ENCODE data around the gene ZNF143. TPM values are rescaled to one million over a fixed set of nuclear protein-coding genes. Genes with fewer than 3 reads are reported as not detected.

ZNF143 gene
- total and polyA plus RNA-seq, 7 donors: 13.2 to 48.4 (median 20.2) TPM

DNA sequence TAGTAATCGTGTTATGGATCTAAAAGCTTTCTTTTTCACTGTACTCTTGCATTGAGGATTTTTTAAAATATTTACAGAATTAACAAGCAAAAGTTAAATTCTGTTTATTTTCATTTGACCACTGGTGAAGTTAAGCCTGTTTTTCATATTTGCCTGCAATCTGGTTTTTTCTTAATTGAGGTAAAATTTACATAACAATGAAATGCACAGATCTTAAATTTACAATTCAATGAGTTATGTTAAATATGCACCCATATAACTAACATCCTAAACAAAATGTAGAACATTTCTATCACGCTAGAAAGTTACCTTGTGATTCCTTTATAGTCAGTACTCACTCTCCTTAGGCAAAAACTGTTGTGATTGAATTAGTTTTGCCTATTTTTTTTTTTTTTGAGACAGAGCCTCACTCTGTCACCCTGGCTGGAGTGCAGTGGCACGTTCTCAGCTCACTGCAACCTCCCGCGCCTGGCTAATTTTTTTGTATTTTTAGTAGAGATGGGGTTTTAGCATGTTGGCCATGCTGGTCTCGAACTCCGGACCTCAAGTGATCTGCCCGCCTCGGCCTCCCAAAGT is 58.1 kb downstream of the ZNF143 start:
- TF ChIP-seq, protein P1, sequence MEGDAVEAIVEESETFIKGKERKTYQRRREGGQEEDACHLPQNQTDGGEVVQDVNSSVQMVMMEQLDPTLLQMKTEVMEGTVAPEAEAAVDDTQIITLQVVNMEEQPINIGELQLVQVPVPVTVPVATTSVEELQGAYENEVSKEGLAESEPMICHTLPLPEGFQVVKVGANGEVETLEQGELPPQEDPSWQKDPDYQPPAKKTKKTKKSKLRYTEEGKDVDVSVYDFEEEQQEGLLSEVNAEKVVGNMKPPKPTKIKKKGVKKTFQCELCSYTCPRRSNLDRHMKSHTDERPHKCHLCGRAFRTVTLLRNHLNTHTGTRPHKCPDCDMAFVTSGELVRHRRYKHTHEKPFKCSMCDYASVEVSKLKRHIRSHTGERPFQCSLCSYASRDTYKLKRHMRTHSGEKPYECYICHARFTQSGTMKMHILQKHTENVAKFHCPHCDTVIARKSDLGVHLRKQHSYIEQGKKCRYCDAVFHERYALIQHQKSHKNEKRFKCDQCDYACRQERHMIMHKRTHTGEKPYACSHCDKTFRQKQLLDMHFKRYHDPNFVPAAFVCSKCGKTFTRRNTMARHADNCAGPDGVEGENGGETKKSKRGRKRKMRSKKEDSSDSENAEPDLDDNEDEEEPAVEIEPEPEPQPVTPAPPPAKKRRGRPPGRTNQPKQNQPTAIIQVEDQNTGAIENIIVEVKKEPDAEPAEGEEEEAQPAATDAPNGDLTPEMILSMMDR (IDR thresholded peaks at IDR 0.05): no peak
- TF ChIP-seq EP300 (IDR thresholded peaks at IDR 0.05): no peak
- TF ChIP-seq POLR2AphosphoS5 (IDR thresholded peaks at IDR 0.05): no peak
- TF ChIP-seq POLR2A (IDR thresholded peaks at IDR 0.05): no peak
- 94 to 96% methylated on average over 9 of the region's 9 CpGs for WGBS, 2 donors
- no peak for DNase-seq
- Histone ChIP-seq H3K27ac (peak overlapping the region in 2 of 4 donors; percentile 39 to 54), H3K27me3 (no peaks in the 10 kb centered on the region), H3K36me3 (peaks cover 0 to 40% (median 11%) of the 10 kb centered on the region in 4 donors), H3K4me3 (no peak overlapping the region), H3K4me1 (peaks cover 0 to 15% (median 4%) of the 10 kb centered on the region in 4 donors), H3K9me3 (no peaks in the 10 kb centered on the region)
- intact Hi-C loops (cut with DNase I): no loop called here

DNA sequence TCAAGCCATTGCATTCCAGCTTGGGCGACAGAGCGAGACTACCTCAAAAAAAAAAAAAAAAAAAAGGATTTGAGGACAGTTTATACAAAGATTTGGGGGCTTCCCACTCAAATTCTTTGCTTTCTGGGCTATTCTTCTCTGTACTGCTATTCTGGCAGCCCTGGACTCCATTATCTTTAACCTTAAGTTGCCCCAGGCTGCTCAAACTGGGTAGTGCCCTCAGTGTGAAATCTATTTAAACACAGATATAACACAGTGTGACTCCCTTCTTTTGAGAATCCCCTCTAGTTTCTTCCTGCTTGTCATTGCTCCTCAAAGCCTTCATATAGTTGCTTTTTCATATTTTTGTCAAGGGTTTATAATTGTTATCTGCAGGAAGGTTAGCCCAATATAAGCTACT is 63.2 kb downstream of the ZNF143 start:
- DNase-seq: no peak
- peaks cover 0 to 5% (median 0%) of the 10 kb centered on the region in 4 donors for H3K36me3 ChIP-seq
- TF ChIP-seq POLR2A (IDR thresholded peaks at IDR 0.05) (no peak), POLR2AphosphoS5 (IDR thresholded peaks at IDR 0.05) (no peak), EP300 (IDR thresholded peaks at IDR 0.05) (no peak)
- TF ChIP-seq, protein P1 (IDR thresholded peaks at IDR 0.05): no peak
- H3K4me1 ChIP-seq: peaks cover 0 to 45% (median 29%) of the 10 kb centered on the region in 4 donors
- no peaks in the 10 kb centered on the region for H3K27me3 ChIP-seq
- no peaks in the 10 kb centered on the region for H3K9me3 ChIP-seq
- H3K27ac ChIP-seq: no peak overlapping the region
- H3K4me3 ChIP-seq: no peak overlapping the region
- intact Hi-C loops (cut with DNase I): no loop called here
- WGBS, 2 donors: 97 to 99% methylated on average over 2 of the region's 2 CpGs

GRCh38 chr11:9525116-9525515 is 64.3 kb downstream of the ZNF143 start:
- intact Hi-C loops (cut with DNase I): loop anchor here (5.0 kb wide), 2 partner anchors 47 to 87 kb away; partner anchors contain the start of gene WEE1
- H3K4me3 ChIP-seq: no peak overlapping the region
- peaks cover 0 to 5% (median 0%) of the 10 kb centered on the region in 4 donors for H3K36me3 ChIP-seq
- H3K27ac ChIP-seq: peak overlapping the region in 3 of 4 donors; percentile 72 to 82 (median 75)
- no peaks in the 10 kb centered on the region for H3K27me3 ChIP-seq
- H3K4me1 ChIP-seq: peaks cover 0 to 48% (median 36%) of the 10 kb centered on the region in 4 donors
- TF ChIP-seq POLR2AphosphoS5 (IDR thresholded peaks at IDR 0.05): no peak
- TF ChIP-seq EP300 (IDR thresholded peaks at IDR 0.05): no peak
- TF ChIP-seq, protein P1 (IDR thresholded peaks at IDR 0.05): no peak
- no peak for TF ChIP-seq POLR2A (IDR thresholded peaks at IDR 0.05)
- no peaks in the 10 kb centered on the region for H3K9me3 ChIP-seq
- no peak for DNase-seq
- 22 to 68% methylated on average over 3 of the region's 3 CpGs for WGBS, 2 donors

- peak; percentile 74 for DNase-seq
- peak; percentile 11 to 76 (median 74) for TF ChIP-seq POLR2AphosphoS5 (IDR thresholded peaks at IDR 0.05)
- TF ChIP-seq, protein P1 (IDR thresholded peaks at IDR 0.05): no peak
- intact Hi-C loops (cut with DNase I): loop anchor here (5.0 kb wide), 2 partner anchors 45 to 85 kb away; partner anchors contain the start of gene WEE1
- 14 to 56% methylated on average over 8 of the region's 8 CpGs for WGBS, 2 donors
- peaks cover 0 to 5% (median 0%) of the 10 kb centered on the region in 4 donors for H3K36me3 ChIP-seq
- H3K4me3 ChIP-seq: no peak overlapping the region
- peak overlapping the region; percentile 67 to 82 (median 74) for H3K27ac ChIP-seq
- peaks cover 0 to 50% (median 38%) of the 10 kb centered on the region in 4 donors for H3K4me1 ChIP-seq
- no peaks in the 10 kb centered on the region for H3K27me3 ChIP-seq
- no peaks in the 10 kb centered on the region for H3K9me3 ChIP-seq
Observed at GRCh38 chr11:9527481-9528135, 66.8 kb downstream of the ZNF143 start.

All from sigmoid colon (tissue), 7 donors.